Keratinocyte (primary cell): ENCODE data around the gene IQSEC2. TPM values are rescaled to one million over a fixed set of nuclear protein-coding genes. Genes with fewer than 3 reads are reported as not detected.

Experiments used
- DNase-seq: peaks from one replicate; pipeline ENCODE4 v3.0.0-alpha.2; 2011; ENCODE audit warnings: low read depth, missing footprints, low spot score
- FAIRE-seq: peaks from 2 replicates; lab custom pipeline; 2011; peaks lifted over from hg19 to GRCh38; lab: Jason Lieb, UNC
- H2AFZ ChIP-seq: 2 replicates; pipeline ENCODE4 v1.6.0; 2012; ENCODE audit warnings: low read length, control low read depth, inconsistent platforms; ENCODE audit not compliant: control insufficient read depth
- H3K27ac ChIP-seq: 2 replicates; pipeline ENCODE4 v1.5.1; 2011; ENCODE audit warnings: low read length; ENCODE audit not compliant: control insufficient read depth, insufficient read depth
- H3K27me3 ChIP-seq: 3 replicates; pipeline ENCODE4 v1.6.0; 2011; ENCODE audit warnings: low read length; ENCODE audit not compliant: control insufficient read depth, insufficient read depth; ENCODE audit errors: extremely low read depth
- H3K36me3 ChIP-seq, 2 experiments: 2 replicates in 1 of 2; 3 replicates in 1 of 2; pipeline ENCODE4 v1.5.1; 2011; ENCODE audit warnings: low read length in 2 of 2, mild to moderate bottlenecking in 1 of 2; ENCODE audit not compliant: control insufficient read depth in 2 of 2, insufficient read depth in 2 of 2; ENCODE audit errors: extremely low read depth in 1 of 2
- H3K4me1 ChIP-seq: 3 replicates; pipeline ENCODE4 v1.5.1; 2011; ENCODE audit warnings: low read length; ENCODE audit not compliant: control insufficient read depth, insufficient read depth; ENCODE audit errors: extremely low read depth
- H3K4me2 ChIP-seq: 3 replicates; pipeline ENCODE4 v1.6.0; 2011; ENCODE audit warnings: low read depth, low read length; ENCODE audit not compliant: control insufficient read depth, insufficient read depth; ENCODE audit errors: extremely low read depth
- H3K4me3 ChIP-seq, 3 experiments: fragments of 200-600 bp in 1 of 3; sonication (generic) in 1 of 3; 2 replicates in 2 of 3; 3 replicates in 1 of 3; pipeline ENCODE4 v1.5.1; 2011 to 2016; ENCODE audit warnings: low read length in 3 of 3, mild to moderate bottlenecking in 3 of 3, control low read depth in 2 of 3, inconsistent platforms in 1 of 3, low read depth in 1 of 3, mixed read lengths in 1 of 3, mixed run types in 1 of 3, moderate library complexity in 1 of 3; ENCODE audit not compliant: control insufficient read depth in 2 of 3, insufficient read depth in 2 of 3; ENCODE audit errors: extremely low read depth in 1 of 3
- H3K79me2 ChIP-seq: 2 replicates; pipeline ENCODE4 v1.6.0; 2012; ENCODE audit warnings: low read length; ENCODE audit not compliant: control insufficient read depth, insufficient read depth
- H3K9ac ChIP-seq: 3 replicates; pipeline ENCODE4 v1.6.0; 2011; ENCODE audit warnings: low read length; ENCODE audit not compliant: control insufficient read depth, insufficient read depth; ENCODE audit errors: extremely low read depth
- H3K9me1 ChIP-seq: 3 replicates; pipeline ENCODE4 v1.6.0; 2011; ENCODE audit warnings: low read length; ENCODE audit not compliant: control insufficient read depth, insufficient read depth; ENCODE audit errors: extremely low read depth
- H3K9me3 ChIP-seq: 2 replicates; pipeline ENCODE4 v1.5.1; 2012; ENCODE audit warnings: low read depth, low read length; ENCODE audit not compliant: control insufficient read depth
- H4K20me1 ChIP-seq: 3 replicates; pipeline ENCODE4 v1.6.0; 2011; ENCODE audit warnings: low read length; ENCODE audit not compliant: control insufficient read depth, insufficient read depth; ENCODE audit errors: extremely low read depth
- EZH2 ChIP-seq: IDR thresholded peaks from one replicate; pipeline ENCODE4 v1.6.1; 2012; ENCODE audit warnings: inconsistent platforms, mild to moderate bottlenecking, low read length, moderate library complexity
- dilution Hi-C: fragments of 300-500 bp; cut with MboI; formaldehyde crosslinking; loops from one replicate; pipeline ENCODE4 v1.7.0; 2020; ENCODE audit warnings: low sequenced_read_pairs; ENCODE audit not compliant: extremely low pct_ligation_motif_present
- polyA plus RNA-seq, 5 experiments: library from polyadenylated mRNA; depleted of rRNA in 3 of 5; stranded (reverse) in 3 of 5; stranded (forward) in 1 of 5; unstranded in 1 of 5; fragments of >200 nt; gene quantifications; 1 replicate in 1 of 5; 2 replicates in 3 of 5; 3 replicates in 1 of 5; pipeline versions ENCODE4 v1.2.1 to v1.2.3, GENCODE V29; 2011 to 2012; ENCODE audit warnings: missing spikeins in 2 of 5, low read depth in 1 of 5, low replicate concordance in 1 of 5
- TF ChIP-seq, protein P1 (sequence below), 3 experiments: IDR thresholded peaks in 1 of 3; conservative IDR thresholded peaks in 1 of 3; optimal IDR thresholded peaks in 1 of 3; 2 replicates in 2 of 3; 3 replicates in 1 of 3; pipeline versions ENCODE3 to v1.5.1; 2011; ENCODE audit warnings: low read length in 3 of 3, mild to moderate bottlenecking in 3 of 3, moderate library complexity in 2 of 3, control low read depth in 1 of 3, inconsistent platforms in 1 of 3; ENCODE audit not compliant: insufficient read depth in 2 of 3; ENCODE audit errors: extremely low read depth in 1 of 3

Gene IQSEC2
- polyA plus RNA-seq, 1 donor (not counting 4 experiments of a cell fraction or from before 2014, with no cell fraction given) = 4.7 TPM

DNA sequence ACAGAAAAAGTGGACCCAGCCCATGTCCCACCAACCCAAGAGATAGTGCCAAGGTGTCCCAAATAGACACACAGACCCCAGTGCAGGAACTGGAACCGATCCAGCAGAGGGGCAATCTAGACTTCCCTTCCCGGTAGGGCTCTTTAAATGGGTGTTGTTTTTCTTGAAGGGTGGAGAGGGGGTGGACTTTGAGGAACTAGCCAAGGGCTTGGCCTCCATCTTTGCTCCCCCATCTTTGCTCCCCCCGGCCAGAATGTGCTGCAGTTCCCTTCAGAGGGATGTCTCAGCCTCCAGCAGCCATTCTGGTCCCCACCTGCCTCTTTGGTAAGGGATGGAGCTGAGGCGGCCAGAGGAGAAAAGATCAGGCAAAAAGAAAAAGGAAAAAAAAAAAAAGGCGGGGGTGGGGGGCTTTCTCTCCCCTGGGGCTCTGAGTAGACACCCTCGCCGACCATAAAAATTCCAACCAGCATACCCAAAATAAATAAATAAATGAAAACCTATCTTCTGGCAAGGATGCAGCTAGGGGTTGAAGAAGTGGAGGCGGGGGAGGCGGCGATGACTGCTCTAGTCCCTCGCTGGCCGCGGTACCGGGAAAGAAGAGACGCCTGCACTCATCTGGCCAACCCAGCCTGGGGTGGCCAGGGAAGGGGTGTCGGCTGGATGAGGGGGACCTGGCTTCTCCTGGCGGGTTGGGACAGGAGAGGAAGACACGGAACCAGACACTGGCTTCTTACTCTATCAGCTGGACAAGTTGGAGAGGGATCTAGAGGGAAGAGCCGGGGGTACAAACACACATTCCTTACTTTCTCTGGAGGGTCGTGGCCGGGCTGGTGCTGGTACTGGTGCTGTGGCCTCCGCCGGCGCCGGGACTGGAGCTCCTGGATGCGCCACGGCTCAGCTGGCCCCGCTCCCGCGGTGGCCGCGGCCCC lies 38.5 kb upstream of the IQSEC2 start:
- Histone ChIP-seq H2AFZ (no peak overlapping the region), H3K4me3 (peak overlapping the region in 2 of 3 experiments; percentile 39 to 44), H3K36me3 (no peaks in the 10 kb centered on the region), H3K9me3 (no peaks in the 10 kb centered on the region), H3K9me1 (no peaks in the 10 kb centered on the region), H3K27me3 (peaks cover 60% of the 10 kb centered on the region), H3K4me2 (peak overlapping the region; percentile 60), H3K79me2 (no peaks in the 10 kb centered on the region), H3K4me1 (no peaks in the 10 kb centered on the region), H3K9ac (no peak overlapping the region), H4K20me1 (no peaks in the 10 kb centered on the region), H3K27ac (no peak overlapping the region)
- dilution Hi-C loops = no loop called here
- no peak for TF ChIP-seq EZH2
- TF ChIP-seq, protein P1, sequence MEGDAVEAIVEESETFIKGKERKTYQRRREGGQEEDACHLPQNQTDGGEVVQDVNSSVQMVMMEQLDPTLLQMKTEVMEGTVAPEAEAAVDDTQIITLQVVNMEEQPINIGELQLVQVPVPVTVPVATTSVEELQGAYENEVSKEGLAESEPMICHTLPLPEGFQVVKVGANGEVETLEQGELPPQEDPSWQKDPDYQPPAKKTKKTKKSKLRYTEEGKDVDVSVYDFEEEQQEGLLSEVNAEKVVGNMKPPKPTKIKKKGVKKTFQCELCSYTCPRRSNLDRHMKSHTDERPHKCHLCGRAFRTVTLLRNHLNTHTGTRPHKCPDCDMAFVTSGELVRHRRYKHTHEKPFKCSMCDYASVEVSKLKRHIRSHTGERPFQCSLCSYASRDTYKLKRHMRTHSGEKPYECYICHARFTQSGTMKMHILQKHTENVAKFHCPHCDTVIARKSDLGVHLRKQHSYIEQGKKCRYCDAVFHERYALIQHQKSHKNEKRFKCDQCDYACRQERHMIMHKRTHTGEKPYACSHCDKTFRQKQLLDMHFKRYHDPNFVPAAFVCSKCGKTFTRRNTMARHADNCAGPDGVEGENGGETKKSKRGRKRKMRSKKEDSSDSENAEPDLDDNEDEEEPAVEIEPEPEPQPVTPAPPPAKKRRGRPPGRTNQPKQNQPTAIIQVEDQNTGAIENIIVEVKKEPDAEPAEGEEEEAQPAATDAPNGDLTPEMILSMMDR (optimal IDR thresholded peaks at IDR 0.05 in 1 of 3, IDR thresholded peaks at IDR 0.05 in 1 of 3, conservative IDR thresholded peaks at IDR 0.05 in 1 of 3; ENCODE audit: extremely low read depth in 1 of 3, insufficient read depth in 2 of 3, low read length in 3 of 3) = no peak
- FAIRE-seq (no peak), DNase-seq (no peak)

DNA sequence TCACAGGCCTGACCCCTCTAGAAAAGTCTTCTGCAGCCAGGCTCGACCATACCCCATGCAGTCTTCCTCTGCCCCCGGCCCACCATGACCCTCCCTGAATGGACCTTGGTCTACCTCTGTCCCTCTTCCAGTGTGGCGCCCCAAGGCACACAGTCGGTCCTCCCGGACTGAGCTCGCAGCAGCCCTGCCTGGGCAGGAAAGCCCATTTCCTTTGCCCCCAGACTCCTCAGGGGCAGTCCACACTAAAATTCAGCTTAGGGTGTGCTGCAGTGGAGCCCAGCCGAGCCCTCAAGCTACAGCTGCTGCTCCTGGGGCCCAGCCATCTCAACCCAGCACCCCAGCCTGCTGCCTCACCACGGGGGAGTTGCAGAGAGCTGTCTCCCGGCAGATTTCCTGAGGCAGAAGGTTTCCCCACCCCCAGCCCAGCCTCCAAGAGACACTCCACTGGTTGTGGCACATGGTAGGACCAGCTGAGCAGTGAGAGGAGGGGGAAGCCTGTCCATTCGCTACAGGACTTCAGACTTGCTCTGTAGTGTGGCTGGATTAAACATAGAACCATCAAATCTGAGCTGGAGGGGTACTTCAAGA lies 37.5 kb upstream of the IQSEC2 start:
- no peak for DNase-seq
- no peaks in the 10 kb centered on the region for H3K79me2 ChIP-seq
- no peak overlapping the region for H3K9ac ChIP-seq
- no peaks in the 10 kb centered on the region for H3K4me1 ChIP-seq
- FAIRE-seq = no peak
- no peaks in the 10 kb centered on the region for H4K20me1 ChIP-seq
- H3K27me3 ChIP-seq = peaks cover 60% of the 10 kb centered on the region
- H3K4me2 ChIP-seq = no peak overlapping the region
- H3K9me3 ChIP-seq = no peaks in the 10 kb centered on the region
- no peaks in the 10 kb centered on the region for H3K36me3 ChIP-seq
- no peaks in the 10 kb centered on the region for H3K9me1 ChIP-seq
- no peak overlapping the region for H3K4me3 ChIP-seq
- no peak overlapping the region for H2AFZ ChIP-seq
- H3K27ac ChIP-seq = no peak overlapping the region
- TF ChIP-seq, protein P1 (optimal IDR thresholded peaks at IDR 0.05 in 1 of 3, IDR thresholded peaks at IDR 0.05 in 1 of 3, conservative IDR thresholded peaks at IDR 0.05 in 1 of 3; ENCODE audit: extremely low read depth in 1 of 3, insufficient read depth in 2 of 3, low read length in 3 of 3) = no peak
- no peak for TF ChIP-seq EZH2
- dilution Hi-C loops = no loop called here
